GM18907 (cell line): ENCODE measurements around the gene ZACN.

Experiments used
- ATAC-seq: cut with Tn5 transposase; IDR thresholded peaks from one replicate; pipeline ENCODE4 v1.9.1; 2021; ENCODE audit warnings: mild to moderate bottlenecking, moderate library complexity; ENCODE audit not compliant: unreplicated experiment

ZACN gene

DNA sequence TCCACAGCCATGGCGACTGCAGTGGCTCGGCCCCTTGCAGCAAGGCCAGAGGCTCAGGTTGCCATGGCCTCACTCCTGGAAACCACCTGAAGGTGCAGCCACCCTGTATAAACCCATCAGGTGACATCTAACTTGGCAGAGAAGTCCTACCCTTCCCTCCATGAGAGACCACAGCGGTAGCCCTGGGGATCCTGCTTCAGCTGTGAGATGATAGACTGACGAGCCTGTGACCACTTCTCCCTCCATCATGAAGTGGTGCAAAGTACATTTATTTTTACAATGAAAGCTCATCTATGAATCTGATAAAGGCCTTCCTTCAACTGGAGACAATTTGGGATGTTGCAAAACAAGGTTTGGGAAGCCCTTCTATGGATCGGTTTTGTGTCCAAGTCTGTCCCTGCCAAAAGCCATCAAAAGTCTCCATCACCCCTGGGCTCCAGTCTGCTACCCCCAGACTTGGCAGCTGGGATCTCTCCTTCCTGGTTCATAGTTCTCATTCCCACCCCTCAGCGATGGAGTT lies 1.8 kb downstream of the ZACN start:
- ATAC-seq = no peak

DNA sequence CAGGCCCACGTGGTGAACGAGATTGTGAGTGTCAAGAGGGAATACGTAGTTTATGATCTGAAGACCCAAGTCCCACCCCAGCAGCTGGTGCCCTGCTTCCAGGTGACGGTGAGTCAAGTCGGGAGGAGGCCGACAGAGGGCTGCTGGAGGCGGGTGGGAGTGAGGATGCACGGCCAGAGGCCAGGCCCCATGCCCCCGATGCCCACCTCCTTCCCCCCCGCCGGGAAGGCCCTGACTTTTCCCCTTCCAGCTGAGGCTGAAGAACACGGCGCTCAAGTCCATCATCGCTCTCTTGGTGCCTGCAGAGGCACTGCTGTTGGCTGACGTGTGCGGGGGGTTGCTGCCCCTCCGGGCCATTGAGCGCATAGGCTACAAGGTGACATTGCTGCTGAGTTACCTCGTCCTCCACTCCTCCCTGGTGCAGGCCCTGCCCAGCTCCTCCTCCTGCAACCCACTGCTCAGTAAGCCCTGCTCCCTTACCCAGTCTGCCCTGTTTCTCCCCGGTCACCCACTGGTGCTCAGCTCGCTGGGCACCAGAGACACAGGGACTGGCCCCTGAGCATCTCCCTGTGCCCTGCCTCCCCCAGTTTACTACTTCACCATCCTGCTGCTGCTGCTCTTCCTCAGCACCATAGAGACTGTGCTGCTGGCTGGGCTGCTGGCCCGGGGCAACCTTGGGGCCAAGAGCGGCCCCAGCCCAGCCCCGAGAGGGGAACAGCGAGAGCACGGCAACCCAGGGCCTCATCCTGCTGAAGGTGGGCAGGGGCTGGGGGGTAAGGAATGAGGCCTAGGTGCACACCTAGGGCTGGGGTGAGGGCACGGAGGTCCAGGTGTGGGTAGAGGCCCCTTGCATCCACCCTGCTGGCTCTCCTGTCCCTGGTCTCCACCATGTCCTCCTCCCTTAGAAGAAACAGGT lies 2.6 kb downstream of the ZACN start:
- no peak for ATAC-seq

DNA sequence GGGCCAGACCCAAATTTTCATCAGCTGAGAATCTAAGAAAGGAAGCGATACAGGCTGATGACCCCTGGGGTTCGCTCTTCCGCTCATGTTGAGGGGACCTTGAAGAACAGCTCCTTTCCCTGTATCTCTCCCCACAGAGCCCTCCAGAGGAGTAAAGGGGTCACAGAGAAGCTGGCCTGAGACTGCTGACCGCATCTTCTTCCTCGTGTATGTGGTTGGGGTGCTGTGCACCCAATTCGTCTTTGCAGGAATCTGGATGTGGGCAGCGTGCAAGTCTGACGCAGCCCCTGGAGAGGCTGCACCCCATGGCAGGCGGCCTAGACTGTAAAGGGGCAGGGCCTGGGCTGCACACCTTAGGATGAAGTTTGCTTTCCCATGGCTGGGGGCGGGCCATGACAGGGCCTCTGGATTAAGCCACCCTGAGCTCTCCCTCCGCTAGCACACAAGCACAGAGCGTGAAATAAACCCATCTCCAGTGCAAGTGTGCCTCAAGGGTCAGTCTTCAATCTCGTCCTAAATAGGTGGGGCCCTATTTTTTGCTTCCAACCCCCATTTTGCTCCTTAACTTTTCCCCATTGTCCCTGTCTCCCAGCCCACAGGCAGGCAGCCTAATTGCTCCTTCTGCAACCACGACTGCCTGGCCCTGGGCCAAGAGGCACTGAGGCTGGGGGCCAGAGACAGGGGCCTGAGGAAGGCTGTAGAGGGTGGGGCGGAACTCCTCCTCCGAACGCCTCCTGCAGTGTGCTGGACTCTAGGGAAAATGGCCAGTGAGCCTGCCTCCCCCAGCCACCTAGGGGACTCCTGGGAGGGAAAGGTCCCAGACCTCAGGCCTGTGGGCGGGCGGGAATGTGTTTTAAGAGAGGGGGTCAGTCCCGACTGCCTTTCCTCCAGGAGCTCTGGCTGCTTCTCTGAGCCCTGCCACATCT lies 3.6 kb downstream of the ZACN start:
- ATAC-seq = no peak

DNA sequence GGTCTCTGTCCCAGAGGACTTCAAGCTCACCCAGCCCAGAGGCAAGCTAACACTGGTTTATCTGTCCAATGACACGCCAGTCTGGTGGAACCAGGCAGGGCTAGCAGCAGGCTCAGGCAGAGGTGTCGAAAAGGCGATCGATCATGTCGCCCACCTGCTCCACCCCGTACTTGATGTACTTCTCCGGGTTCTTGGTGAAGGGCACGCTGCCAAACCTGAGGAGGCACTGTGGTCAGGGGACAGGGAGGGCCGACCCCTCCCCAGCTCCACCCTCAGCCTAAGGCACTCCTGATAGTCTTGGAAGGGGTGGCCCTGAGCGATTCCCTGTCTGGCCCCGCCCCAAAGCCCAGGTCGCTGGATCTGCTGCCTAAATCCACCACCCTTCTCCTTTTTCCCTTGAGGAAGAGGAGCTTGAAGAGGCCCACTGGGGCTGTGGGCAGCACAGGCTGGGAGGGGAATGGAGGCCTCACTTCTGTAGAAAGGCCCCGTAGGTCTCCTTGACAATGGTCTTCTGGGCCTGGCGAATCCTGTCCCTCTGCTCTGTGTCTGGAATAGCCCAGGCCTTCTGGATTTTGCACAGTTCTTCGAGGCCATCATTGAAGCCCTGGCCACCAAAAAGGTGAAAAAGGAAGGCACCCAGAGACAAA lies 4.7 kb downstream of the ZACN start:
- ATAC-seq = no peak

DNA sequence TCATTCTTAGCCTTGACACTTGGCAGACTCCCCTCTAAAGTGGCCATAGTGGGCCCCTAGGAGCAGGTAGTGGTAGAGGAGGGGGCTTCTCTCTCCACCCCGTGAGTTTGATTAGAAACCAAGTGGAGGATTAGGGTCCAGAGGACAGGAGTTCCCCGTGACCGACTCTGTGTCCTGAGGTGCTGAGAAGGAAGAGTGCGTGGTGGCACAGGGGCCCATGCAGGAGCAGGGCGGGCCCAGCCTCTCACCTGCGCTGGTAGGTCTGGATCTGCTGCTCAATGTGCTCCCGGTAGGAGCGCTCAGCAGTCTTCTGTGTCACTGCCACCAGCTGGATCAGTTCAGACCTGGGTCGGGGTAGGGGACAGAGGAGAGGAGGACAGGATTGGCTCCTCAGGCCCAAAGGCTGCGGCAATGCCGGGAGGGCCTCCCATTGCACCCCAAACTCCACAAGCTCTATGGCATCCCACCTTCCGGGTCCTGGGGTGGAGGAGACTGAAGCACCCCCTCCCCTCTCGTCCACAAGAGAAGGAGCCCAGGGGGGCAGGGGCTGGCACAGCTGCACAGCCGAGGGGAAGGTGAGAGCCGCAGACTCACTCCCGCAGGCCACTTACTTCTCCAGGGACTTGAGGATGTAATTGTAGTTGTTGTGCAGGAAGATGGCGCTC lies 6.2 kb downstream of the ZACN start:
- ATAC-seq = no peak

DNA sequence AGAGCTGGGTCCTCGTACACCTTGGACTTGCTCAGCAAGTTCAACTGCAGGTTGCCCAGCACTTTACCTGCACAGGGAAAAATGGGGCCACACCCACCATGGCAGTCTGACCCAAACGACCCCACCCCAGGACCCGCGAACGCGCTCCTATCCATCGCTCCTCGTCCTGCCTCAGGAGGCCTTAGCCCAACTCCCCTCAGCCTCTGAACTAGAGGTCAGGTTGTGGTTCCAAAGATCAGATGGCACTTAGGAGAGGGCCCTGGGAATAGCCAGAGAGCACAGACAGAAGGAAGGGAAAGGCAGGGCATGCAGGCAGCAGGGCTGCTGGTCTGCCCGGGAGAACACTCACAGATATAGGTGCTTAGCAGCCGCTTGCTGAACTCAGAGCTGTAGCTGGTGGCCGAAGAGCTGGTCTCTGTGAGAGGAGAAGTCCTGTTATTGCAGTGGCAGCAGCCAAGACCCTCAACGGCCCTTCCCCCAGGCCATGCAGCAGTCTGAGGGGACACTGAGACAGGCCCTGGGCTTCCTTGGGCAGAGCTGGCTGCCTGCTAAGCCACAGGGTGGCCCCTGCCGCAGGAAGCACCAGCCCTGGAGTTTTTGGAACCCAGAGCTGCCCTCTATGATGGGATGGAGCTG lies 6.9 kb downstream of the ZACN start:
- no peak for ATAC-seq

DNA sequence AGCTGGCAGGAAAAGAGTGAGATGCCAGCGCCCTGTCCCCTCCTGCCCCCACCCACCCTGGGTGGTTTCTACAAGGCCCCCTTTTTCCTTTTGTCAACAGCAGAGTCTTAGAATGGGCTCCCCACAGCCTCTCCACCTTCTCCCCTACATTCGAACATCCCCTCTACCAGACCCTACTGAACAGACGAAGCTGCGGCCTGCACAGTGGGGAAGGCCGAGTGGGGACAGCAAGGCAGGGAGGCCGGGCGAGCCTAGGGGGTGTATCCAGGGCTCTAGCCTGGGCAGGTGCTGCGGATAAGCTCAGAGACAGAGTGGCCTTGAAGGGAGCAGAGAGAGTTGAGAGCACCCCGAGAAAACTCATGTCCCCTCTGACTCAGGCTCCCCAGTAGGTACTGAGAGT lies 7.4 kb downstream of the ZACN start:
- no peak for ATAC-seq

DNA sequence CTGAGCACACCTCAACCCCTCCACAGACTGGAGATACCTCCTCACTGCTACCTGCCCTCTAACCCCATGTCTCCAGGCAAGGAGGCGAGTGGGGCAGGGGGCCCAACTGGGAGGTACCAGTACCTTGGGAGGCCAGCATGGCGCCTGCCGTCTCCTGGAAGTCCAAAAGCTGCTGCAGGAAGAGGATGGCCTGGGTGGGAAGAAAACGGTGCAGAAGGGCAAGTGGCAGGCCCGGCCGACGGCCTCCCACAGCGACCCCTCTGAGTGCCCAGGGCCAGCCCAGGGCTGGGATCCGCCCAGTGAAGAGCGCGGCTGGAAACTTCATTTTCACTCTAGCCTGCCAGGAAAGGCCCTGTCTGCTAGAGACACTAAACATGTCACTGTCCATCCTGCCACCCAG lies 8.5 kb downstream of the ZACN start:
- no peak for ATAC-seq

DNA sequence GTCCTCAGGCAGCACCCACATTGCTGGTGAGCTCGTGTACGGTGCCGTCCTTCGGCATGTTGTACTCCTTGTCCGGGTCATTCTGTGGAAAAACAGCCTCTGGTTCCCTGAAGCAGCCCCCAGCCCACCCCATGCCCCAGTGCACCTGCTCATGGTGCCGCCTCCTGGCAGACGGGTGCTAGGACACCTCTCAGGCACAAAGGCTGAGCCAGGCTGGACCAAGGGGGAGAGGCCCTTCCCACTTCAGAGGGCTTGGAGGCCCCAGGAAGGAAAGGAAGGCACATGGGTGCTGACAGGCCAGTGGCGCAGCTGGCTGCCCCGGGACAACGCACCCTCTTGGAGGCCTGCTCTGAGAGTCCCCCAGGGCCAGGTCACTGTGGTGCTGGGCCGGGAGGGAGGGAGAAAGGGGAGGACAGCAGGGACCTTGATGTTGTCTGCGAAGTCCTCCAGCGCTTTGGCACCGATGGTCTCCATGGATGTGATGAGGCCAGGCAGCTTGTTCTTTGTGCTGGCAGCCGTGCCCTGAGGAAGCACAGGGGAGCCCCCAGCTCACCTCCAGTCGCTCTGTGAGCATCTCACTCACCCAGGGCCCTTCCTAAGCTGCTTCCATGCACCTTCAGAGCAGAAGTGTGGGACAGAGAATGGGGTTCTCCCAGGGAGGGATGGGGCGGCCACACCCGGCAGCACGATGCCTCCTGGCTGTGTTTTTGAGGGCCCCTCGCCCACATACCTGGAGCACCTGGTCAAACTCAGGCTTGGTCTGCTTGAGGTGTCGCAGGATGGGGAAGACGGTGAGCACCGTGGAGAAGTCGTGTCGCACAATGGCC lies 9.3 kb downstream of the ZACN start:
- ATAC-seq = no peak

DNA sequence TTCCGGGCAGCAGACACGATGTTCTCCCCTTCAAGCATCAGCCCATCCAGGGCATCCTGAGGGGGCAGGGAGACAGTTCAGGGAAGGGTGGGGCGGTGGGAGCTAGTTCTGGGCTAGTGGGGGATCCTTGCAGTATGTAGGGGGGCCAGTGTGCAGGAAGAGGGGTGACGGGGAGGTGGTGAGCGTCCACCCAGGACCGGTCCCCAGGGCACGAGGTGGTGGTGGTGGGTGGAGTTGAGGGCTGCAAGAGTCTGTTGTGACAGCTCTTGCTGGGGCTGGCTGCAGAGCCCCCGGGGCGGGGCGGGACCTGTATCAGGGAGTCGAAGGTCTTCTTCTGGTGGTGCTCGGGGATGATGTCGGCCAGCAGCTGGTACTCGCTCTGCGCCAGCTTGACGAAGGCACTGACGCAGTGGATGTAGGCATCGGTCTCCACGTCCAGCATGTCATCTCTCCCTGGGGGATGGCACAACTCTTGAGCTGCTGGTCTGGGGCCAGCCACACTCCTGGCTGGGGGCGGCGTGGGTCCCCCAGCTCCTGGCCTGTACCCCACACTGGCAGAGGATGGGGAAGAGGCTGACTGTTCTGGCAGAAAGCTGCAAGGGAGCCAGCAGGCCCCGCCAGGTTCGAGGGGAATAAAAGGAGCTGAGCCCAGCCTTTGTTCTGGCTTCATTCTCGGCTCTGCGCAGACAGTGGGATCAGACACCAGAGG lies 10.0 kb downstream of the ZACN start:
- ATAC-seq = no peak

DNA sequence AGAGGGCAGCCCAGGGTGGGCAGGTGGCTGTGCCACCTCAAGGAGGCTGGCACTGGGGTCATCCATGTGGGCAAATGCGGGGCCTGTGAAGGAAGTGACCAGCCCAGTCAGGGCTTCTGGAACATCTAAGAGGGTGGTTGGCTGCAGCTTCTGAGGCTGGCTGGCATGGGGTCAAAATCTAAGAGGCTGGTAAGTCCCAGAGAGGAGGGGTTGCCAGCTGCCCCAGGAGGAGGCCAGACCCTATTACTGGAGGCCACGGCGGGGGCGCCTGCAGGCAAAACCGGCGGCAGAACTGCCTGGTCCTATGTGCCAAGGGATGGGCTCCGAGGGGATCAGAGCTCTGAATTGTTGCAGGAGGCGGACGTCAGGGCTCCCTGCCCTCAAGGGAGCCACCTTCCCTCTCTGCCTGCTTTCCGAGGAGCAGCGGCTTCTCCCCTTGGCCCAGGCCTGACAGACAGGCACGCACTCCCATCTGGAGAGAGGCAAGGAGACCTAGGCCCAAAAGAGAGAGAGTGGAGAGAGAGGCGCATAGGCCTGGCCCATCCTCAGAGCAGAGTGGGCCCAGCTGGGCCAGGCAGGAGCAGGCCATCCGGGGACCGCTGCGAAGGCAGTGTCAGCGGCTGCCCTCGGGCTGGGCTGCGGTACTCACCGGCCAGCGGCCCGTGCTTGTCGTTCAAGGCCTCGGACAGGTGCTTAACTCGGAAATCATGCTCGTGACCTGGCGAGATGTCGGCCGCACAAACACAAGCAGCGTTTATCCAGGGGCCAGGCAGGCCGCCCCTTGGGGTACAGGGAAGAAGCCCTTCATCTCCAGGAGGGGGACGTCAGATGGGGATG lies 10.9 kb downstream of the ZACN start:
- ATAC-seq = no peak

DNA sequence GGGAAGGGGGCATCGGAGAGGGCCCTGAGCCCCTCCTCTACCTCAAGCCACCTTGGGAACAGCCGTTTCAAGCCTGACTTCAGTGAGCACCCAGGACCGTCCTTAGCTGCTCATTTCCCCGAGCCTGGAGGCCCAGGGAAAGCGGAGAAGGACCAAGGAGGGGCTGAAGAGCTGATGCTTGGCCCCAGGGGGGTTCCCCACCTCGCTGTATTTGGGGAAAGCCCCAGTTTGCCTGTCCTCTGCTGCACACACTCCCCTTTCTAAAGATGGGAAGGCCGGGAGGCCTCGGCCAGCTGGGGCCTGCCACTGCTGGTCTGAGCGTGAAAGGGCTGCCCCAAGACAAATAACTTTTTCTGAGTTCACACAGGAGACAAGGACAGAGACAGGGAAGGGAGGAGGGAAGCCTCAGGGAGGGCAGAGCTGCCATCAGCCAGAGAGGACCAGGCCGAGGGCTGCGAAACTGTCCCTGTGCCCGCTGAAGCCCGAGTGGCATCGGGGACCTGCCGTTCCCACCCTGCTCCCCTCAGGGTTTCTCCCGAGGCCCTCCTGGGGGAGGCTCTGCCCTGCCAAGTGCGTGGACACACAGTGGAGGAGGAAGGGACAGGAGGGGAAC lies 11.6 kb downstream of the ZACN start:
- no peak for ATAC-seq

DNA sequence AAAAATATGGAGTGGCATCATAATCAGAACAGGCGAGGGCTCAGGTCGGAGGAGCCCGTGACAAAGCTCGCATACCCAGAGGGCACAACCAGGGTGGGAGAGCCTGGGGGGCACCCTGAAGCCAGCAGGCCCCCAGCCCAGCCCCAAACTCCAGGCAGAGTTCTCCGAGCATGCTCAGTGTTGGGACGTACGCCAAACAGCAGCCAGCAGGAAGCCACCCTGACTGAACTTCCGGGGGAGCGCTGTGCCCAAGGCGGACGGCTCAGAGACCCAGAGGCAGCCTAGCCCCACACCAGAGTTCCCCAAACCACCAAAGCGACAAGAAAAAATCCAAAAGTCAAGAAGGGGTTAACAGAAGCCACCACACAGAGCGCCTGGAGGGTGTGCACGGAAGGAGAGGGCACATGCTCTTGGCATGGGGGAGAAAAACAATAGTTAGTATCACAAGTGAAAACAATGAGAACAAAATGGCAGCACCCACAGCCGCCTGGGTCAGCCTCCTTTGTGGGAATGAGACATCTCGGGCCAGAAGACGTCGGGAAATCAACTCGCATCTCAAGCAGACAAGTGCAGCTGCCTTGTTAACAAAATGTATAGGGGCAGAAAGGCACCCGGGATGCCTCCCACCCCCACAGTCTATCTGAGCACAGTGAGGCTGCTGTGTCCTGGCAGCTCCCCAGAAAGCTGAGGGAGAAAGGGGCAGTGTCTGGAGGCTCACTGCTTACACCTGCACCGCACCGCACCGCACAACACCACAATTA lies 12.7 kb downstream of the ZACN start:
- no peak for ATAC-seq

DNA sequence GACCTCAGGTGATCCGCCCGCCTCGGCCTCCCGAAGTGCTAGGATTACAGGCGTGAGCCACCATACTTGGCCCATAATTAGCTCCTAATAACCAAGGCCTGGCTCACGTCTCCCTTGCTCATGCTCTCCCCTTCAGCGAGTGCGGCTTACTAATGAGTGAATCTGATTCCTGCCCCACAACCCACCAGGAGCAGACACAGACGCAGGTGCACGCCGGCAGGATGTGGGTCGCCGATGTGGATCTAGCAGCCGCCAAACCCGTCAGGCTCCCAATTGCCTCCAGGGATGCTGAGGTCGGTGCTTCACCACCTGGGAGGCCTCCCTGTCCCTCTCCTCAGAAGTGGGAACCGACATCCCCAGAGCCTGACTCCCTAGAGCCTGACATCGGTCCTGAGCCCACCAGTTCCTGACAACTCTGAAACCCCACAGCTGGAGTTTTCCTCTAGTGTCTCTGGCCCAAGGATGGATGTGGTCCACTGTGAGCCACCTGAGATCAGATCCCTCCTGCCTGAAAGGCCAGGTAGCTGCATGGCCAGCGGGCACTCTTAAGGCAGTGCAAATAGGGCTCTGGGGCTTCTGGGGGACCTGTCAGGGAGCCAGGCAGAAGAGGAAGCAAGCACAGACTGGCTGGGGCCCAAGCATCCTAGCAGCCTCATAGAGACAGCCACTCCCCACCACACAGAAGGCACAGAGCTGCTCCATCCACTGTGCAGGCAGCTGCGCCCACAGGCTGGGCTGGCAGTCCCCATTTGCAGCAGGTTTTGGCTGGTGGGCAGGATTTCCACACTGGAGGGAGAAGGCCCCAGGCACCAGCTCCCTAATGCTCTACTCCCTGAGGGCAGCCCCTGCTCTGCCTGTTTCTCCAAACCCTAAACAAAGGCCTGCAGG lies 13.8 kb downstream of the ZACN start:
- no peak for ATAC-seq

DNA sequence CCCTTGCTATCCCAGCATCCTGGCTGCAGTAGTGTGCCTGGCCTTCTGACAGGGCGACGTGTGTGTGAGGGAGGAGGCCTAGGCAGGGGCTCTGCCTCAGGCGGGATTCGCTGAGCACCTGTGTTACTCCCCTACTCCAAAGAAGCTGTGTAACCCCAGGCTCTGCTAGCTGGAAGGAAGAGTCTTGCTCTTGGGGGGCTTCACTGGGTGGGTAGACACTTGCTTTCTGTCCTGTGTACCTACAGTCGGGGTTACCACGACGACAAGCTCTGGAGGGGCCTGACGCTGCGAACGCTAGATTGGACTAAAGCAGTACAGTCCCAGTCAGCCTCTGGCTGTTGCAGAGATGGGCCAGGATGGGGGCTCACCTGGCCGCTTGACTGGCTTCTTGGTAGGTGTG lies 15.1 kb downstream of the ZACN start:
- no peak for ATAC-seq

DNA sequence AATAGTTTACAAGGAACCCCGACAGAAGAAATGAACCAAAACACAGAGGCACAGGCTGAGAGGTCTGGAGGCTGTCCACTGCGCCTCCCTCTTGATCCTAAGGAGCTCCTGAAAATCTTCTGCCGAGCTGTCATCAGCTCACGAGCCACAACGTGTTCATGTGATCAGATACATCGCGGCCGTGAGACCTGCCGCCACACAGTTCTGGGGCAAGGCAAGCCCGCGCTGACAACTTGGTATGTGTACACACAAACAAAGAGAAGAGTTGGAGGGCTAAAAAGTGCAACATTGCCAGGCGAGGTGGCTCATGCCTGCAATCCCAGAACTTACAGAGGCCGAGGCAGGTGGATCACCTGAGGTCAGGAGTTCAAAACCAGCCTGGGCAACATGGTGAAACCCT lies 17.0 kb downstream of the ZACN start:
- ATAC-seq = no peak
